ENCODE measurements around the gene LMF1.

GRCh38 chr16:965036-965395, 5.8 kb downstream of the LMF1 start:
- TF ChIP-seq CTCF (IDR thresholded peaks at IDR 0.05) (no peak), POLR2AphosphoS5 (IDR thresholded peaks at IDR 0.05) (no peak), POLR2A (IDR thresholded peaks at IDR 0.05) (no peak)

All from upper lobe of left lung (tissue), 4 donors.